ENCODE data around the gene PADI2. TPM values are rescaled to one million over a fixed set of nuclear protein-coding genes. Genes with fewer than 3 reads are reported as not detected.

PADI2 gene
- total and polyA plus RNA-seq, 9 of the 15 experiments (the other 6 are each of a cell fraction or from before 2014, with no cell fraction given): 0.01 to 0.11 (median 0.01) TPM; not detected in 5

GRCh38 chr1:17158961-17159360, 39.7 kb upstream of the PADI2 start:
- no peaks in the 10 kb centered on the region for H3K4me1 ChIP-seq (replicated peaks in 1 of 2; ENCODE audit: control insufficient read depth in 2 of 2, insufficient read depth in 2 of 2, low read length in 2 of 2)
- no peaks in the 10 kb centered on the region for H3K36me3 ChIP-seq (ENCODE audit: control insufficient read depth, insufficient read depth, low read length)
- no peaks in the 10 kb centered on the region for H3K9me1 ChIP-seq (ENCODE audit: control insufficient read depth, insufficient read depth, low read length)
- H3K9ac ChIP-seq (ENCODE audit: insufficient read depth in 1 of 2, low read depth in 2 of 2, low read length in 2 of 2): no peak overlapping the region
- ATAC-seq (no peak), FAIRE-seq (no peak), DNase-seq (ENCODE audit: extremely low read depth in 1 of 4, low spot score in 3 of 4) (no peak)
- 3% methylated on average over 2 of the region's 2 CpGs for WGBS (ENCODE audit: insufficient coverage, low coverage, missing lambda C conversion rate)
- 0 out of 2 replicates have a peak, but pooled peaks cover 2% of the 10 kb centered on the region for H3K9me3 ChIP-seq (replicated peaks; ENCODE audit: control insufficient read depth, insufficient read depth, low read depth, low read length)
- in situ Hi-C loops (cut with MboI): no loop called here
- ChIA-PET POLR2A (interaction anchor here (1.1 kb wide), 1 partner anchor 66 kb away, joined by 6 read pairs; no protein-coding TSS in a partner anchor), CTCF (ENCODE audit: low intra/inter-chr PET ratio) (no interaction called here)
- no peaks in the 10 kb centered on the region for H3K79me2 ChIP-seq (ENCODE audit: control insufficient read depth, insufficient read depth, low read length)
- no TSS peak for BruUV-seq (replicated peaks)
- H3K4me3 ChIP-seq: no peak overlapping the region
- intact Hi-C loops (cut with micrococcal nuclease): no loop called here
- no peak overlapping the region for H3K27ac ChIP-seq (ENCODE audit: extremely low read depth, low read depth, low read length)
- no peak for TF ChIP-seq ZNF197 (CRISPR knock-in tag; IDR thresholded peaks at IDR 0.05; ENCODE audit: low read depth)
- no peak for TF ChIP-seq NEUROD1 (IDR thresholded peaks at IDR 0.05; ENCODE audit: borderline replicate concordance, low read depth, low read length, partially characterized antibody)
- no peak for TF ChIP-seq ZNF282 (CRISPR knock-in tag; IDR thresholded peaks at IDR 0.05)
- no peak for TF ChIP-seq GTF3C2 (IDR thresholded peaks at IDR 0.05; ENCODE audit: borderline replicate concordance, extremely low read depth, insufficient read length)
- TF ChIP-seq MEIS2 (IDR thresholded peaks at IDR 0.05; ENCODE audit: partially characterized antibody): no peak
- no peak for TF ChIP-seq HSF4 (CRISPR knock-in tag; IDR thresholded peaks at IDR 0.05; ENCODE audit: borderline replicate concordance)
- no peak overlapping the region for H2AFZ ChIP-seq (ENCODE audit: low read depth, low read length)
- H4K20me1 ChIP-seq (replicated peaks; ENCODE audit: control insufficient read depth, insufficient read depth, low read length): no peaks in the 10 kb centered on the region
- H3K4me2 ChIP-seq (ENCODE audit: insufficient read depth, low read length): no peak overlapping the region
- peaks cover 8 to 23% of the 10 kb centered on the region in 2 experiments; a peak in 4 of 5 replicates for H3K27me3 ChIP-seq (ENCODE audit: control insufficient read depth in 2 of 2, insufficient read depth in 2 of 2, low read length in 2 of 2)
